ENCODE results near the gene WNT9A. TPM values are rescaled to one million over a fixed set of nuclear protein-coding genes. Genes with fewer than 3 reads are reported as not detected.

WNT9A gene
- total and polyA plus RNA-seq, 2 of the 4 experiments (the other 2 are of a cell fraction): 0.18 to 0.36 TPM

DNA sequence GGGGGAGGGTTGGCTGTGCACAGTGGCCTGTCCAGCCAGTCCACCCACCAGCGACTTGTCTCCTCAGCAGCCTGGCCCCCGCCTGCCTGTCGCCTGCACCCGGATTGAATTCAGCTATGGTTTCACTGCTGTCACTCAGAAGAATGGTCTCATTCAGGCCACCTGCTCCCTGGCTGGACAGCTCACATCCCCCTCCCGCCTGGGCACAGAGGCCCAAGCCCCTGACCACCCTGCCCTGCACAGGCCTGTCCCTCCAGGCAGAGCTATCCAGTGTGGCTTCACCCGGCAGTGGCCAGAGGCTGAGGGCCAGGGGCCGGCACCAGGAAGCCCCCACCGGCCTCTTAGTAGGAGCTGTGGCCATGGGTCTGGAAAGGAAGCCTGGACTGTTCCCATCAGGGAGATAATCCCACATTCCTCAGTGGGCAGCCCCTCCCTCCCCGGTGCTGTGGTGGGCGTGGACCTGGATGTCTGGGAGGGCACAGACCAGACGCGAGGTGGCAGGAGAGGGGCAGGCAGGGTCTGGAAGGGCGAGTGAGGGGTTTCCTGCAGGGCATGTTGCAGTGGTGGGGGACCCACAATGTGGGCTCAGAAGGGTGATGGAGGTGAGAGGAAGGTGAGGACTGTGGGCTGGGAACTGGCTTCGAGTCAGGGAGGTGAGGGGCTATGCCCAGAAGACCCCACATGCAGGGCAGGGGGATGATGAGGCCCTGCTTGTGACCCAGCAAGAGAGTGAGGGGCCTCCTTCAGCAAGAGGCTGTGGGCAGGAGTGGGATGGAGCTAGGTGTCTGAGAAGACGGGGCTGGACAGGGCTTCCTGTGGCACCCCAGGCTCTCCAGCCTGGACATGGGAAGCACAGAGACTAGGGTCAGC lies 30.4 kb downstream of the WNT9A start:
- no peak for TF ChIP-seq FOS (IDR thresholded peaks at IDR 0.05; ENCODE audit: low read depth, low read length)
- TF ChIP-seq, protein P1, sequence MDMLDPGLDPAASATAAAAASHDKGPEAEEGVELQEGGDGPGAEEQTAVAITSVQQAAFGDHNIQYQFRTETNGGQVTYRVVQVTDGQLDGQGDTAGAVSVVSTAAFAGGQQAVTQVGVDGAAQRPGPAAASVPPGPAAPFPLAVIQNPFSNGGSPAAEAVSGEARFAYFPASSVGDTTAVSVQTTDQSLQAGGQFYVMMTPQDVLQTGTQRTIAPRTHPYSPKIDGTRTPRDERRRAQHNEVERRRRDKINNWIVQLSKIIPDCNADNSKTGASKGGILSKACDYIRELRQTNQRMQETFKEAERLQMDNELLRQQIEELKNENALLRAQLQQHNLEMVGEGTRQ (IDR thresholded peaks at IDR 0.05; ENCODE audit: low read depth, low read length): no peak
- no peak for TF ChIP-seq BHLHE40 (IDR thresholded peaks at IDR 0.05; ENCODE audit: low read depth, low read length)
- TF ChIP-seq POLR2A (IDR thresholded peaks at IDR 0.05; ENCODE audit: low read depth, low read length): no peak
- H4K8ac ChIP-seq (ENCODE audit: low read depth in 2 of 2, low read length in 2 of 2): no peak overlapping the region
- no peaks in the 10 kb centered on the region for H4K20me1 ChIP-seq (ENCODE audit: insufficient read depth, low read length)
- no peaks in the 10 kb centered on the region for H3K9me3 ChIP-seq (ENCODE audit: control insufficient read depth, insufficient read depth, low read length)
- no peak overlapping the region for H2BK120ac ChIP-seq (ENCODE audit: low read depth, low read length)
- no peak overlapping the region for H2BK20ac ChIP-seq (ENCODE audit: low read depth, low read length)
- no peak overlapping the region for H3K18ac ChIP-seq (ENCODE audit: low read depth, low read length)
- H3K23ac ChIP-seq (ENCODE audit: low read depth, low read length): no peak overlapping the region
- POLR2A ChIA-PET (ENCODE audit: unreplicated experiment): no interaction called here
- H3K4me1 ChIP-seq (ENCODE audit: control insufficient read depth, insufficient read depth, low read length): no peaks in the 10 kb centered on the region
- H3K4ac ChIP-seq (ENCODE audit: low read depth, low read length): no peak overlapping the region
- no peak overlapping the region for H3K14ac ChIP-seq (replicated peaks; ENCODE audit: low read depth, low read length)
- intact Hi-C loops (cut with micrococcal nuclease): no loop called here
- H4K5ac ChIP-seq (ENCODE audit: low read depth, low read length): no peak overlapping the region
- H3K27me3 ChIP-seq (ENCODE audit: control insufficient read depth, insufficient read depth, low read length): peaks cover 1% of the 10 kb centered on the region; the same call in 1 of the 2 replicates
- ATAC-seq (ENCODE audit: low read depth) (no peak), DNase-seq (no peak)
- H3K4me2 ChIP-seq (ENCODE audit: low read depth, low read length): no peak overlapping the region
- CTCF ChIA-PET: no interaction called here
- no peak overlapping the region for H2AFZ ChIP-seq (replicated peaks; ENCODE audit: low read length, poor library complexity)
- H3K27ac ChIP-seq (ENCODE audit: insufficient read depth, low read length): no peak overlapping the region
- WGBS, 2 experiments (ENCODE audit: extremely low coverage in 2 of 2, insufficient read length in 1 of 2): 45% methylated on average over 5 of the region's 15 CpGs; no CpG with 5 or more reads in 1 of the 2 experiments
- H2BK5ac ChIP-seq (ENCODE audit: low read depth, low read length, poor library complexity, severe bottlenecking): no peak overlapping the region
- H2BK15ac ChIP-seq (ENCODE audit: low read depth, low read length): no peak overlapping the region
- H3K56ac ChIP-seq (ENCODE audit: extremely low read depth, insufficient read depth, low read length): no peak overlapping the region
- no peak overlapping the region for H2AK5ac ChIP-seq (ENCODE audit: low read depth, low read length)
- dilution Hi-C loops (cut with HindIII; ENCODE audit: low sequenced_read_pairs, unreplicated experiment): no loop called here
- no peaks in the 10 kb centered on the region for H3K36me3 ChIP-seq (ENCODE audit: control insufficient read depth, insufficient read depth, low read length)
- no peak overlapping the region for H2AK9ac ChIP-seq (replicated peaks; ENCODE audit: low read depth, low read length, poor library complexity)
- no TSS peak for BruUV-seq (replicated peaks)
- in situ Hi-C loops (cut with MboI; ENCODE audit: low sequenced_read_pairs): no loop called here
- H3K9me1 ChIP-seq (ENCODE audit: insufficient read depth, low read length): no peaks in the 10 kb centered on the region
- H3K79me1 ChIP-seq (ENCODE audit: low read depth in 1 of 2, low read length in 2 of 2): no peaks in the 10 kb centered on the region
- no peak overlapping the region for H3K9ac ChIP-seq (ENCODE audit: low read depth, low read length)
- no peak overlapping the region for H3K4me3 ChIP-seq (ENCODE audit: insufficient read depth, low read depth, low read length)
- H4K91ac ChIP-seq (ENCODE audit: insufficient read depth, low read depth, low read length): no peak overlapping the region
